LHCN-M2 (cell line): ENCODE data around the gene RFC3. TPM values are rescaled to one million over a fixed set of nuclear protein-coding genes. Genes with fewer than 3 reads are reported as not detected.
"Not testable (repeated sequence)": the region's sequence is repeated elsewhere in the genome, so short reads cannot be mapped to it uniquely, and the experiment has no call there.

Experiments used
- DNase-seq: peaks from one replicate; pipeline ENCODE4 v3.0.0-alpha.2; 2012; ENCODE audit warnings: low read depth
- polyA plus RNA-seq: library from polyadenylated mRNA; unstranded; fragments of >200 nt; gene quantifications from one replicate; pipeline ENCODE4 v1.2.1, GENCODE V29; 2012; ENCODE audit warnings: missing spikeins
- total RNA-seq: library from RNA; depleted of rRNA; stranded (reverse); fragments of >200 nt; gene quantifications from 2 replicates; pipeline ENCODE4 v1.2.3, GENCODE V29; 2014; rRNA removed

The RFC3 gene
- 46.8 and 51.2 TPM in 2 replicates for total RNA-seq
- polyA plus RNA-seq, result 8.5 TPM

- DNase-seq, result peak; percentile 95
Observed at GRCh38 chr13:33817901-33818706, at the start of gene RFC3. RFC3 (plus strand) TSS chr13:33818149; CDS start chr13:33818179, 30 bp downstream.

- no peak for DNase-seq
Observed at GRCh38 chr13:33771296-33771695, 46.7 kb upstream of the RFC3 start.

GRCh38 chr13:33773790-33774462, 44.0 kb upstream of the RFC3 start:
- no peak for DNase-seq

GRCh38 chr13:33775339-33776108, 42.4 kb upstream of the RFC3 start:
- DNase-seq, result no peak

GRCh38 chr13:33776239-33776881, 41.6 kb upstream of the RFC3 start:
- DNase-seq, result no peak

GRCh38 chr13:33782631-33783030, 35.3 kb upstream of the RFC3 start:
- no peak for DNase-seq

GRCh38 chr13:33783212-33783611, 34.7 kb upstream of the RFC3 start:
- not testable (repeated sequence) for DNase-seq

GRCh38 chr13:33784738-33785137, 33.2 kb upstream of the RFC3 start:
- no peak for DNase-seq

- no peak for DNase-seq
Observed at GRCh38 chr13:33785384-33785783, 32.6 kb upstream of the RFC3 start.

- DNase-seq, result peak; percentile 8
Observed at GRCh38 chr13:33787051-33787591, 30.8 kb upstream of the RFC3 start.

- no peak for DNase-seq
Observed at GRCh38 chr13:33789066-33789606, 28.8 kb upstream of the RFC3 start.

- DNase-seq, result no peak
Observed at GRCh38 chr13:33789739-33790138, 28.2 kb upstream of the RFC3 start.

GRCh38 chr13:33793726-33794125, 24.2 kb upstream of the RFC3 start:
- DNase-seq, result peak; percentile 22

GRCh38 chr13:33794576-33794975, 23.4 kb upstream of the RFC3 start:
- peak; percentile 29 for DNase-seq

GRCh38 chr13:33796095-33796494, 21.9 kb upstream of the RFC3 start:
- no peak for DNase-seq

GRCh38 chr13:33797622-33798021, 20.3 kb upstream of the RFC3 start:
- DNase-seq, result peak; percentile 31

- DNase-seq, result no peak
Observed at GRCh38 chr13:33798023-33798422, 19.9 kb upstream of the RFC3 start.

- peak; percentile 31 for DNase-seq
Observed at GRCh38 chr13:33799950-33800592, 17.9 kb upstream of the RFC3 start.

GRCh38 chr13:33800646-33801186, 17.2 kb upstream of the RFC3 start:
- DNase-seq, result no peak
